A204.1 (cell line): ENCODE measurements around the gene GAS7.

Experiments used
- FAIRE-seq: peaks from 2 replicates; lab custom pipeline; 2012; peaks lifted over from hg19 to GRCh38; lab: Jason Lieb, UNC

GAS7 gene

GRCh38 chr17:9976283-9977179, 221.9 kb downstream of the GAS7 start:
- FAIRE-seq: no peak

GRCh38 chr17:9974448-9975381, 223.7 kb downstream of the GAS7 start:
- FAIRE-seq: no peak

- FAIRE-seq: no peak
Measured at GRCh38 chr17:9973669-9974447, 224.5 kb downstream of the GAS7 start.

- no peak for FAIRE-seq
Measured at GRCh38 chr17:9971991-9972390, 226.4 kb downstream of the GAS7 start.

GRCh38 chr17:9969301-9969935, 229.0 kb downstream of the GAS7 start:
- FAIRE-seq: no peak

GRCh38 chr17:9968881-9969280, 229.5 kb downstream of the GAS7 start:
- no peak for FAIRE-seq

GRCh38 chr17:9968008-9968407, 230.4 kb downstream of the GAS7 start:
- no peak for FAIRE-seq

GRCh38 chr17:9959377-9959981, 238.9 kb downstream of the GAS7 start:
- no peak for FAIRE-seq

GRCh38 chr17:9958586-9959281, 239.7 kb downstream of the GAS7 start:
- FAIRE-seq: no peak

GRCh38 chr17:9957244-9957643, 241.2 kb downstream of the GAS7 start:
- FAIRE-seq: no peak

GRCh38 chr17:9956474-9957131, 241.8 kb downstream of the GAS7 start:
- FAIRE-seq: no peak

GRCh38 chr17:9953492-9953891, 244.9 kb downstream of the GAS7 start:
- FAIRE-seq: no peak

- no peak for FAIRE-seq
Measured at GRCh38 chr17:9951803-9952202, 246.6 kb downstream of the GAS7 start.

GRCh38 chr17:9948928-9949327, 249.5 kb downstream of the GAS7 start:
- no peak for FAIRE-seq

- FAIRE-seq: no peak
Measured at GRCh38 chr17:9944704-9945103, 253.7 kb downstream of the GAS7 start.

GRCh38 chr17:9943343-9943742, 255.1 kb downstream of the GAS7 start:
- FAIRE-seq: no peak

GRCh38 chr17:9942885-9943284, 255.5 kb downstream of the GAS7 start:
- no peak for FAIRE-seq

- no peak for FAIRE-seq
Measured at GRCh38 chr17:9941305-9941704, 257.1 kb downstream of the GAS7 start.

GRCh38 chr17:9940841-9941240, 257.6 kb downstream of the GAS7 start:
- FAIRE-seq: no peak

- FAIRE-seq: no peak
Measured at GRCh38 chr17:9938764-9939163, 259.6 kb downstream of the GAS7 start.
